Smooth muscle cell (in vitro differentiated cells): ENCODE data around the gene TNIK. TPM values are rescaled to one million over a fixed set of nuclear protein-coding genes. Genes with fewer than 3 reads are reported as not detected.
A peak's percentile ranks its signal among the peaks of the same experiment; 100 is the strongest.

Experiments
- DNase-seq: peaks from one replicate; lab custom pipeline; 2025; ENCODE audit not compliant: unreplicated experiment; lab: John Stamatoyannopoulos, UW
- H2AFZ ChIP-seq: fragments of 200-600 bp; sonication (generic); 2 replicates; pipeline ENCODE4 v1.6.0; 2016; ENCODE audit warnings: antibody characterized with exemption, low read depth, mild to moderate bottlenecking
- H3F3A ChIP-seq: fragments of 200-600 bp; sonication (generic); 2 replicates; pipeline ENCODE4 v1.6.0; 2017; ENCODE audit warnings: antibody characterized with exemption, low read depth
- H3K27ac ChIP-seq: fragments of 200-600 bp; sonication (generic); 2 replicates; pipeline ENCODE4 v1.5.1; 2016; ENCODE audit warnings: low read depth, mild to moderate bottlenecking
- H3K27me3 ChIP-seq: fragments of 200-600 bp; sonication (generic); 2 replicates; pipeline ENCODE4 v1.6.1; 2016; ENCODE audit warnings: low read depth, mild to moderate bottlenecking
- H3K36me3 ChIP-seq: fragments of 200-600 bp; sonication (generic); 2 replicates; pipeline ENCODE4 v1.5.1; 2016; ENCODE audit warnings: low read depth
- H3K4me1 ChIP-seq: fragments of 200-600 bp; sonication (generic); 2 replicates; pipeline ENCODE4 v1.5.1; 2016; ENCODE audit warnings: low read depth
- H3K4me2 ChIP-seq: fragments of 200-600 bp; sonication (generic); 2 replicates; pipeline ENCODE4 v1.6.0; 2016; ENCODE audit warnings: mild to moderate bottlenecking
- H3K4me3 ChIP-seq: fragments of 200-600 bp; sonication (generic); 2 replicates; pipeline ENCODE4 v1.5.1; 2016; ENCODE audit warnings: mild to moderate bottlenecking
- H3K79me2 ChIP-seq: fragments of 200-600 bp; sonication (generic); 2 replicates; pipeline ENCODE4 v1.6.0; 2016; ENCODE audit warnings: low read depth, mild to moderate bottlenecking
- H3K9ac ChIP-seq: fragments of 200-600 bp; sonication (generic); 2 replicates; pipeline ENCODE4 v1.6.0; 2016; ENCODE audit warnings: low read depth
- H3K9me3 ChIP-seq: fragments of 200-600 bp; sonication (generic); replicated peaks from 2 replicates; pipeline ENCODE4 v1.5.1; 2016; ENCODE audit warnings: low read depth
- H4K20me1 ChIP-seq: fragments of 200-600 bp; sonication (generic); 2 replicates; pipeline ENCODE4 v1.6.0; 2016; ENCODE audit warnings: low read depth
- CTCF ChIP-seq: fragments of 200-600 bp; sonication (generic); IDR thresholded peaks from 2 replicates; pipeline ENCODE4 v1.5.1; 2017; ENCODE audit warnings: borderline replicate concordance, mild to moderate bottlenecking, antibody characterized with exemption; ENCODE audit not compliant: insufficient read depth, poor library complexity, severe bottlenecking
- WGBS: methylation state at CpG from one replicate; pipeline ENCODE4 v1.1.7; 2016; ENCODE audit warnings: low lambda C conversion rate; 5-methylcytosine and 5-hydroxymethylcytosine counted together
- polyA plus RNA-seq: library from polyadenylated mRNA; unstranded; fragments of >200 nt; fragmentation: Nextera tagmentation; extraction: Ambion mirVana; gene quantifications from 2 replicates; pipeline ENCODE4 v1.2.1, GENCODE V29; 2016
- total RNA-seq: library from RNA; depleted of rRNA; stranded (reverse); fragments of >200 nt; gene quantifications from 2 replicates; pipeline ENCODE4 v1.2.3, GENCODE V29; 2014

Gene TNIK
- total and polyA plus RNA-seq, 2 experiments from 2014 or later = 10.4 to 12.5 TPM

GRCh38 chr3:171468296-171468906, 8.2 kb upstream of the TNIK start:
- TF ChIP-seq CTCF = no peak
- Histone ChIP-seq H2AFZ (no peak overlapping the region), H3K4me2 (no peak overlapping the region), H3K9ac (no peak overlapping the region), H4K20me1 (no peaks in the 10 kb centered on the region), H3K9me3 (no peaks in the 10 kb centered on the region), H3K4me1 (no peaks in the 10 kb centered on the region), H3K79me2 (no peaks in the 10 kb centered on the region), H3K27me3 (no peaks in the 10 kb centered on the region), H3K4me3 (no peak overlapping the region), H3F3A (no peaks in the 10 kb centered on the region), H3K27ac (no peak overlapping the region), H3K36me3 (no peaks in the 10 kb centered on the region)
- no peak for DNase-seq
- WGBS = 93% methylated on average over 6 of the region's 6 CpGs

GRCh38 chr3:171465763-171466162, 5.6 kb upstream of the TNIK start:
- Histone ChIP-seq H3K9me3 (no peaks in the 10 kb centered on the region), H3K36me3 (no peaks in the 10 kb centered on the region), H3K79me2 (no peaks in the 10 kb centered on the region), H3F3A (no peaks in the 10 kb centered on the region), H3K27me3 (no peaks in the 10 kb centered on the region), H3K4me2 (no peak overlapping the region), H3K4me1 (peaks cover 7% of the 10 kb centered on the region), H3K27ac (no peak overlapping the region), H3K9ac (no peak overlapping the region), H4K20me1 (no peaks in the 10 kb centered on the region), H3K4me3 (no peak overlapping the region), H2AFZ (no peak overlapping the region)
- WGBS = 93% methylated on average over 3 of the region's 3 CpGs
- no peak for DNase-seq
- no peak for TF ChIP-seq CTCF

GRCh38 chr3:171464462-171464861, 4.3 kb upstream of the TNIK start:
- Histone ChIP-seq H3K4me3 (no peak overlapping the region), H3K27me3 (no peaks in the 10 kb centered on the region), H4K20me1 (no peaks in the 10 kb centered on the region), H3F3A (no peaks in the 10 kb centered on the region), H3K4me2 (no peak overlapping the region), H3K27ac (no peak overlapping the region), H3K4me1 (peaks cover 7% of the 10 kb centered on the region), H3K79me2 (no peaks in the 10 kb centered on the region), H3K9ac (no peak overlapping the region), H3K9me3 (no peaks in the 10 kb centered on the region), H3K36me3 (no peaks in the 10 kb centered on the region), H2AFZ (no peak overlapping the region)
- 86% methylated on average over 3 of the region's 3 CpGs for WGBS
- TF ChIP-seq CTCF = no peak
- DNase-seq = no peak

GRCh38 chr3:171462224-171462623, 2.0 kb upstream of the TNIK start:
- H3K9me3 ChIP-seq = no peaks in the 10 kb centered on the region
- 51% methylated on average over 1 of the region's 1 CpG for WGBS
- no peaks in the 10 kb centered on the region for H3K27me3 ChIP-seq
- peak overlapping the region; percentile 94 for H3K4me2 ChIP-seq
- peaks cover 7% of the 10 kb centered on the region for H3K4me1 ChIP-seq
- peaks cover 5% of the 10 kb centered on the region for H4K20me1 ChIP-seq
- DNase-seq = no peak
- no peak overlapping the region for H3K27ac ChIP-seq
- H2AFZ ChIP-seq = no peak overlapping the region
- H3K36me3 ChIP-seq = no peaks in the 10 kb centered on the region
- TF ChIP-seq CTCF = no peak
- H3K79me2 ChIP-seq = peaks cover 11% of the 10 kb centered on the region
- H3F3A ChIP-seq = peaks cover 5% of the 10 kb centered on the region
- no peak overlapping the region for H3K9ac ChIP-seq
- peak overlapping the region; percentile 87 for H3K4me3 ChIP-seq
